Pulmonary artery endothelial cell (primary cell): ENCODE results near the gene TMEM269. TPM values are rescaled to one million over a fixed set of nuclear protein-coding genes. Genes with fewer than 3 reads are reported as not detected.
"Not testable (repeated sequence)": the region's sequence is repeated elsewhere in the genome, so short reads cannot be mapped to it uniquely, and the experiment has no call there.

Experiments
- DNase-seq: peaks from one replicate; pipeline ENCODE4 v3.0.0-alpha.2; 2011; ENCODE audit warnings: low read depth, low spot score
- total RNA-seq: library from RNA; depleted of rRNA; stranded (reverse); fragments of >200 nt; gene quantifications from 2 replicates; pipeline ENCODE4 v1.2.3, GENCODE V29; 2014

The TMEM269 gene
- total RNA-seq, 1 donor from 2014 or later: not detected

GRCh38 chr1:42748021-42748420 lies 36.8 kb upstream of the TMEM269 start:
- DNase-seq: no peak

GRCh38 chr1:42748461-42749410 lies 36.1 kb upstream of the TMEM269 start:
- no peak for DNase-seq

GRCh38 chr1:42750041-42750440 lies 34.8 kb upstream of the TMEM269 start:
- no peak for DNase-seq

- DNase-seq: not testable (repeated sequence)
Observed at GRCh38 chr1:42751511-42752070, 33.2 kb upstream of the TMEM269 start.

GRCh38 chr1:42752284-42752683 lies 32.5 kb upstream of the TMEM269 start:
- no peak for DNase-seq

GRCh38 chr1:42753070-42753469 lies 31.7 kb upstream of the TMEM269 start:
- DNase-seq: no peak

GRCh38 chr1:42756956-42757891 lies 27.6 kb upstream of the TMEM269 start:
- DNase-seq: no peak

GRCh38 chr1:42757892-42758275 lies 26.9 kb upstream of the TMEM269 start:
- no peak for DNase-seq

GRCh38 chr1:42758641-42759040 lies 26.1 kb upstream of the TMEM269 start:
- DNase-seq: no peak

GRCh38 chr1:42759114-42759513 lies 25.7 kb upstream of the TMEM269 start:
- no peak for DNase-seq

- DNase-seq: no peak
Observed at GRCh38 chr1:42761567-42761966, 23.2 kb upstream of the TMEM269 start.

GRCh38 chr1:42762269-42762668 lies 22.5 kb upstream of the TMEM269 start:
- no peak for DNase-seq

GRCh38 chr1:42765269-42765668 lies 19.5 kb upstream of the TMEM269 start:
- no peak for DNase-seq

GRCh38 chr1:42765832-42766740 lies 18.7 kb upstream of the TMEM269 start:
- DNase-seq: peak; percentile 40

GRCh38 chr1:42766741-42767509 lies 17.9 kb upstream of the TMEM269 start, which contains the start of the genes C1orf50 and P3H1:
C1orf50 (plus strand) TSS chr1:42767249; CDS start chr1:42767312, 63 bp downstream.
P3H1 (minus strand) TSS chr1:42767028; CDS start chr1:42766971, 57 bp downstream.
- DNase-seq: peak; percentile 96

GRCh38 chr1:42767510-42768000 lies 17.2 kb upstream of the TMEM269 start:
- no peak for DNase-seq

GRCh38 chr1:42768172-42768571 lies 16.6 kb upstream of the TMEM269 start:
- DNase-seq: no peak

GRCh38 chr1:42769811-42770210 lies 15.0 kb upstream of the TMEM269 start:
- DNase-seq: no peak

- DNase-seq: no peak
Observed at GRCh38 chr1:42773420-42773819, 11.4 kb upstream of the TMEM269 start.
